PC-9 (cell line): Measurements from ENCODE around the gene ZNF638. TPM values are rescaled to one million over a fixed set of nuclear protein-coding genes. Genes with fewer than 3 reads are reported as not detected.

Experiments used
- BruUV-seq: library from RNA; stranded (reverse); fragments of 400-500 nt; replicated peaks from 2 replicates; lab custom pipeline; 2021; lab: Mats Ljungman, UMichigan
- CTCF ChIA-PET: fragments of 300-600 bp; sonication (Branson Sonifier 250); formaldehyde crosslinking; loops from one replicate; lab custom pipeline; 2022; ENCODE audit warnings: antibody characterized with exemption; lab: Charles Lee
- POLR2A ChIA-PET: fragments of 300-600 bp; sonication (Branson Sonifier 250); formaldehyde crosslinking; loops from one replicate; lab custom pipeline; 2022; ENCODE audit warnings: antibody characterized with exemption; ENCODE audit not compliant: unreplicated experiment; lab: Charles Lee
- DNase-seq, 2 experiments: peaks; one replicate each; pipeline versions ENCODE4 v3.0.0 to v3.0.0-alpha.2; 2015 to 2022; ENCODE audit warnings: mixed read lengths in 1 of 2
- H2AFZ ChIP-seq: fragments of 200-600 bp; sonication (generic); 2 replicates; pipeline ENCODE4 v1.8.1; 2017; ENCODE audit warnings: antibody characterized with exemption
- H3F3A ChIP-seq: fragments of 200-600 bp; sonication (generic); 2 replicates; pipeline ENCODE4 v1.8.1; 2017; ENCODE audit warnings: antibody characterized with exemption, mild to moderate bottlenecking, low read depth; ENCODE audit not compliant: insufficient read depth
- H3K27ac ChIP-seq: fragments of 200-600 bp; sonication (generic); 2 replicates; pipeline ENCODE4 v1.6.1; 2016; ENCODE audit warnings: mixed run types
- H3K27me3 ChIP-seq: fragments of 200-600 bp; sonication (generic); 2 replicates; pipeline ENCODE4 v1.6.1; 2016; ENCODE audit warnings: low read depth, mixed run types; ENCODE audit not compliant: insufficient read depth
- H3K36me3 ChIP-seq: fragments of 200-600 bp; sonication (generic); 2 replicates; pipeline ENCODE4 v1.6.1; 2016; ENCODE audit warnings: low read depth, mixed run types
- H3K4me1 ChIP-seq: fragments of 200-600 bp; sonication (generic); replicated peaks from 2 replicates; pipeline ENCODE4 v1.6.1; 2016; ENCODE audit warnings: mixed run types; ENCODE audit not compliant: insufficient read depth
- H3K4me2 ChIP-seq: fragments of 200-600 bp; sonication (generic); 2 replicates; pipeline ENCODE4 v1.6.1; 2017; ENCODE audit warnings: mixed run types
- H3K4me3 ChIP-seq: fragments of 200-600 bp; sonication (generic); 2 replicates; pipeline ENCODE4 v1.6.1; 2016; ENCODE audit warnings: mixed run types
- H3K79me2 ChIP-seq: fragments of 200-600 bp; sonication (generic); 2 replicates; pipeline ENCODE4 v1.6.1; 2017; ENCODE audit warnings: low read depth, mixed run types
- H3K9me2 ChIP-seq: fragments of 200-600 bp; sonication (generic); 2 replicates; pipeline ENCODE4 v1.8.1; 2017; ENCODE audit warnings: mild to moderate bottlenecking; ENCODE audit not compliant: insufficient read depth
- H3K9me3 ChIP-seq: fragments of 200-600 bp; sonication (generic); 2 replicates; pipeline ENCODE4 v1.8.1; 2016; ENCODE audit warnings: low read depth; ENCODE audit not compliant: insufficient read depth
- H4K20me1 ChIP-seq: fragments of 200-600 bp; sonication (generic); 2 replicates; pipeline ENCODE4 v1.8.1; 2017; ENCODE audit not compliant: insufficient read depth
- EZH2 ChIP-seq: fragments of 200-600 bp; sonication (generic); IDR thresholded peaks from 2 replicates; pipeline ENCODE4 v1.8.0; 2017; ENCODE audit warnings: antibody characterized with exemption, low read depth
- intact Hi-C: fragments of 100-400 bp; cut with micrococcal nuclease; formaldehyde crosslinking; loops from one replicate; pipeline ENCODE4 v1.10.0; 2022; ENCODE audit not compliant: unreplicated experiment
- total RNA-seq: library from RNA; stranded (reverse); gene quantifications from 2 replicates; pipeline ENCODE4 v1.2.3, GENCODE V29; 2021
- TF ChIP-seq, protein P1 (sequence below): fragments of 200-600 bp; sonication (generic); conservative IDR thresholded peaks from 2 replicates; pipeline ENCODE4 v1.6.1; 2017; ENCODE audit warnings: mixed run types, antibody characterized with exemption, mild to moderate bottlenecking, moderate library complexity

The ZNF638 gene
- total RNA-seq, 1 experiment from 2014 or later: 109 TPM

DNA sequence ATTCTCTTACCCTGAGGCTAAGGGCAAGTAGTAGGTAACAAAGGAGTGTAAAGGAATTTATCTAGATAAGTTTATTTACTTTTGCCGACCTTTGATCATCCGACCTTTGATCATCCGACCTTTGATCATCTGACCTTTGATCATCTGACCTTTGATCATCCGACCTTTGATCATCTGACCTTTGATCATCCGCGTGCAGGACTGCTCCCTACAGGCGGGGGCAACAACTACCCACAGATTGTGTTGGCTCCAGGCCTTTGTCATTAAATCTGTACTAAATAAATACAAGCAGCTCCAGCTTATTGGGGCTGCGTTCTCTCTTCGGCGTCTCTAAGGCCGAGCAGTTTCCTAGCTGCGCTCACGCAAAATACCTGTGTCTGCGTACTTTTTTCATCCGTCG lies 56.6 kb downstream of the ZNF638 start:
- CTCF ChIA-PET: interaction anchor here (0.6 kb wide), 1 partner anchor 89 kb away, joined by 5 read pairs; no protein-coding TSS in a partner anchor
- no peaks in the 10 kb centered on the region for H3K79me2 ChIP-seq
- no peak for DNase-seq
- POLR2A ChIA-PET: no interaction called here
- H4K20me1 ChIP-seq: no peaks in the 10 kb centered on the region
- H3K36me3 ChIP-seq: peaks cover 35% of the 10 kb centered on the region
- H3K4me1 ChIP-seq: no peaks in the 10 kb centered on the region
- intact Hi-C loops: no loop called here
- no peak overlapping the region for H2AFZ ChIP-seq
- no peak overlapping the region for H3K27ac ChIP-seq
- BruUV-seq: no TSS peak
- no peaks in the 10 kb centered on the region for H3K9me2 ChIP-seq
- no peaks in the 10 kb centered on the region for H3K27me3 ChIP-seq
- H3K9me3 ChIP-seq: no peaks in the 10 kb centered on the region
- H3K4me2 ChIP-seq: no peak overlapping the region
- peaks cover 14% of the 10 kb centered on the region; the same call in 1 of the 2 replicates for H3F3A ChIP-seq
- no peak for TF ChIP-seq EZH2
- TF ChIP-seq, protein P1, sequence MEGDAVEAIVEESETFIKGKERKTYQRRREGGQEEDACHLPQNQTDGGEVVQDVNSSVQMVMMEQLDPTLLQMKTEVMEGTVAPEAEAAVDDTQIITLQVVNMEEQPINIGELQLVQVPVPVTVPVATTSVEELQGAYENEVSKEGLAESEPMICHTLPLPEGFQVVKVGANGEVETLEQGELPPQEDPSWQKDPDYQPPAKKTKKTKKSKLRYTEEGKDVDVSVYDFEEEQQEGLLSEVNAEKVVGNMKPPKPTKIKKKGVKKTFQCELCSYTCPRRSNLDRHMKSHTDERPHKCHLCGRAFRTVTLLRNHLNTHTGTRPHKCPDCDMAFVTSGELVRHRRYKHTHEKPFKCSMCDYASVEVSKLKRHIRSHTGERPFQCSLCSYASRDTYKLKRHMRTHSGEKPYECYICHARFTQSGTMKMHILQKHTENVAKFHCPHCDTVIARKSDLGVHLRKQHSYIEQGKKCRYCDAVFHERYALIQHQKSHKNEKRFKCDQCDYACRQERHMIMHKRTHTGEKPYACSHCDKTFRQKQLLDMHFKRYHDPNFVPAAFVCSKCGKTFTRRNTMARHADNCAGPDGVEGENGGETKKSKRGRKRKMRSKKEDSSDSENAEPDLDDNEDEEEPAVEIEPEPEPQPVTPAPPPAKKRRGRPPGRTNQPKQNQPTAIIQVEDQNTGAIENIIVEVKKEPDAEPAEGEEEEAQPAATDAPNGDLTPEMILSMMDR: no peak
- H3K4me3 ChIP-seq: no peak overlapping the region

DNA sequence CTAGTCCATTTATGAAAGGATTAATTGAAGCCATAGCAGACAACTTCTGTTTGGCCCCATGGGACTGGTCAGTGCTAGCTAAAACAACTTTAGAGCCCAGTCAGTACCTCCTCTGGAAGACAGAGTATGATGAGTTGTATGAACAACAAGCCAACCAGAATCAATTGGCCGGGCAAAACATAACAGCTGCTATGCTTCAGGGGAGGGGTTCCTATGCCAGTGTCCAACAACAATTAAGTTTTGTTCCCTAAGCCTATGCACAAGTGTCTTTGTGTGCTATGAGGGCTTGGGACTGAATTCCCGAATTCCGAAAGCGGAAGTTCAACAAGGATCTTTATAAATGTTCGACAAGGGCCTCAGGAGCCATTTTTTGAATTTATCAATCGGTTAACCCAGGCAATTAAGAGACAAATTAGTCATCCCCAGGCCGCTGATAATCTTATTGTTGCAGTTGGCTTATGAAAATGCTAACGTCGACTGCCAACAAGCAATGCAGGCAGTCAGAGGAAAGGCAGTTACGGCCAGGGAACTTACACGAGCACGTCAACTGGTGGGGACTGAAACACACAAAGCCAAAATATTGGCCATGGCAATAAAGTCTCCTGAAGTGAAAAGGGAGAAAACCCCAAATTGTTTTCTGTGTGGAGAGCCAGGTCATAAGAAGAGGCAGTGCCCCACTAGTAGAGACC lies 57.9 kb downstream of the ZNF638 start:
- H4K20me1 ChIP-seq: no peaks in the 10 kb centered on the region
- BruUV-seq: no TSS peak
- no peak overlapping the region for H3K4me2 ChIP-seq
- no peak for DNase-seq
- no peak overlapping the region for H3K27ac ChIP-seq
- TF ChIP-seq, protein P1: no peak
- no peak for TF ChIP-seq EZH2
- no peaks in the 10 kb centered on the region for H3K79me2 ChIP-seq
- H2AFZ ChIP-seq: no peak overlapping the region
- no peak overlapping the region for H3K4me3 ChIP-seq
- 0 out of 2 replicates have a peak, but pooled peaks cover 7% of the 10 kb centered on the region for H3F3A ChIP-seq
- no peaks in the 10 kb centered on the region for H3K9me3 ChIP-seq
- intact Hi-C loops: no loop called here
- no peaks in the 10 kb centered on the region for H3K9me2 ChIP-seq
- H3K4me1 ChIP-seq: no peaks in the 10 kb centered on the region
- peaks cover 32% of the 10 kb centered on the region for H3K36me3 ChIP-seq
- ChIA-PET POLR2A (no interaction called here), CTCF (no interaction called here)
- no peaks in the 10 kb centered on the region for H3K27me3 ChIP-seq

DNA sequence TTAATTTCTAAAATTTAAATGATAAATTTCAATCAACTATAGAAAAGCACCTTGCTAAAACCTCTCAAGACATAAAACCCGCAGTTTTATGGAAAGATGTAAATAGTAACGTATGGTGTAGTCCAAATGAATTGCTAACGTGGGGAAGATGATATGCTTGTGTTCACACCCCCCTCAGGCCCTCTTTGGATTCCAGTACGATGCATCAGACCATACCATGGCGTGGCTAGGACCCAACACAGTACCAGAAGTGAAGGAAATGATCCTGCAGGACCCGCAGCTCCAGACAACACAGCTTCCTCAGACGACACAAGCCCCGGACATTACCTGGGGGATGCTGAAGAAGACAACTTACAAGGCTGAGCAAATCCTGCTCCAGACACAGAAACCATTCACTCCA lies 61.6 kb downstream of the ZNF638 start:
- no TSS peak for BruUV-seq
- Histone ChIP-seq H4K20me1 (no peaks in the 10 kb centered on the region), H3K27ac (no peak overlapping the region), H2AFZ (no peak overlapping the region), H3K4me1 (no peaks in the 10 kb centered on the region), H3K9me3 (no peaks in the 10 kb centered on the region), H3K4me2 (no peak overlapping the region), H3K27me3 (no peaks in the 10 kb centered on the region), H3F3A (no peaks in the 10 kb centered on the region), H3K79me2 (no peaks in the 10 kb centered on the region), H3K36me3 (peaks cover 41% of the 10 kb centered on the region), H3K4me3 (no peak overlapping the region), H3K9me2 (no peaks in the 10 kb centered on the region)
- POLR2A ChIA-PET: no interaction called here
- intact Hi-C loops: no loop called here
- no peak for TF ChIP-seq EZH2
- TF ChIP-seq, protein P1: no peak
- no peak for DNase-seq
- CTCF ChIA-PET: no interaction called here
